ENCODE results near the gene GCHFR.

- TF ChIP-seq EZH2 (IDR thresholded peaks at IDR 0.05; ENCODE audit: borderline replicate concordance, low read depth, low read length, severe bottlenecking) (no peak), POLR2A (IDR thresholded peaks at IDR 0.05; ENCODE audit: low read depth, low read length) (no peak), MYC (IDR thresholded peaks at IDR 0.05; ENCODE audit: low read depth, low read length) (no peak), POLR2AphosphoS5 (IDR thresholded peaks at IDR 0.05; ENCODE audit: insufficient read depth, low read depth, low read length) (no peak), CTCF (IDR thresholded peaks at IDR 0.05; ENCODE audit: extremely low read depth in 1 of 2, insufficient read depth in 1 of 2, low read depth in 1 of 2, low read length in 2 of 2) (peak; percentile 61 to 88)
Observed at GRCh38 chr15:40782609-40783227, 18.9 kb downstream of the GCHFR start.
